Measurements from ENCODE around the gene PDE1C.

PDE1C gene

DNA sequence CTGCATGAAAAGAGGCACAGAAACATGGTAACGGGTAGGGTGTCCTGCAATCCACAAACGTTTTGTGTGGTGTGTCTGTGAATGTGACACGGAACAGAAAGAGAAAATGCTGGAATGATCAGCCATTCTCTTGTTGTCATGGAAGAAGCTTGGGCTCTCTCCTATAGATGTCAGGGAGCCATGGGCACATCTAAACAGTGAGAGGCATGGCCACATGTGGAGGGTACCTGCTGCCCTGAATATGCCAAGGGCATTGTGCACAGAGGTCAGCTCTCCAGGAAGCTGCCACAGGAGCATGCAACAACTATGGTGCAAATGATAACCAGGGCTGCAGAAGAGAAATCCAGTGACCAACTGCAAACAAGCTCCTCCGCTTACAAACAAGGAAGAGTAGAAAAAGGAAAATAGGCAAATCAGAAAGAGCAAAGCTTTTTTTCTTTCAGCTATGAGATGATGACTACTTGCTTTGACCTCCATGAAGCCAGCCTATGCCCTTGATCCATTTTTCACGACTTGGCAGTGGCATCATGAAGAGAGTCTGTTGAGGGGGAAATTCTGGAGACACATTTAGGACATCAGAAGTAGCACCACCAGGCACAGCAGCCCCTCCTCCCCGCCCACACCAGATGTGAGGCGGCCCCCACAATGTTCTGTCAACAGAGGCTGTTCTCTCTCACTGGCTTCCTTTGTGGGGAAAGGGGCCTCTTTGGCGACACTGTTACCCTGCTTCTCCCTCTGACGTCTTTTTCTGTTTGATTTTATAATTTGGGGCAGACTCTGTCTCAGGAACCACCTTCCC, 4.8 kb upstream of the PDE1C start:
- no peak for DNase-seq

DNA sequence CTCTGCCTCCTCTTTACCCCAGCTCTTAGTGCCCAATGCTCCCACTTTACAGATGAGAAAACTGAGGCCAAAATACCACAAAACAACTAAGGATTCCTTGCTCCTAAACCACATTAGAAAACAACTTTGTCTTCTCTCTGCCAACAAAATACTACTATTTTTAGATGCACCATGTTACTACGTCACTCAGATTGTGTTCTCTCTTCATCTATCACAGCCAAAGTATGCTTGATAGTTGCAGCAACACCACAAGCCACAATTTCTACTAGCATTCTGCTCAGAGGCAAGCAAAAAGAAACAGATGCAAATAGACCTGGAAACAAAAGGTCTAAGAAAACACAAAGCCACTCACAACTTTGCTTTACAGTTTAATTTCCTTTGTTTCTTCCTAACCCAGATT, 3.3 kb upstream of the PDE1C start:
- DNase-seq = no peak

DNA sequence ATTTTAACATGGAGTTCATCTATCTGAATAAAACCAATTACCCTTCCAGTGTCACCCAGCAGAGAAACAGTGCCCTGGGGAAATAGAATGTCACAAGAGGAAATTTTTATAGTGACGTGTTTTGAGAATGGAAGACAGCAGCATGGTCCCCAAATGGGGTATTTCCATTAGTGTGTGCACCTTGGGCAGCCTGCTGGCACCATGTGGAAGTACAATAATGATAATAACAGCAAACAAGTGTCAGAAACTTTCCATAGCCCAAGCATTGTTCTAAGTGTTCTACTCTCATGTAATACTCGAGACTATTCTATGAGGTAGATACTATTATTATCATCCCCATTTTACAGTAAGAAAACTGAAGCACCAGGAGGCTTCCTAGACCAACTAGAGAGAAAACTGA, 2.2 kb upstream of the PDE1C start:
- no peak for DNase-seq

DNA sequence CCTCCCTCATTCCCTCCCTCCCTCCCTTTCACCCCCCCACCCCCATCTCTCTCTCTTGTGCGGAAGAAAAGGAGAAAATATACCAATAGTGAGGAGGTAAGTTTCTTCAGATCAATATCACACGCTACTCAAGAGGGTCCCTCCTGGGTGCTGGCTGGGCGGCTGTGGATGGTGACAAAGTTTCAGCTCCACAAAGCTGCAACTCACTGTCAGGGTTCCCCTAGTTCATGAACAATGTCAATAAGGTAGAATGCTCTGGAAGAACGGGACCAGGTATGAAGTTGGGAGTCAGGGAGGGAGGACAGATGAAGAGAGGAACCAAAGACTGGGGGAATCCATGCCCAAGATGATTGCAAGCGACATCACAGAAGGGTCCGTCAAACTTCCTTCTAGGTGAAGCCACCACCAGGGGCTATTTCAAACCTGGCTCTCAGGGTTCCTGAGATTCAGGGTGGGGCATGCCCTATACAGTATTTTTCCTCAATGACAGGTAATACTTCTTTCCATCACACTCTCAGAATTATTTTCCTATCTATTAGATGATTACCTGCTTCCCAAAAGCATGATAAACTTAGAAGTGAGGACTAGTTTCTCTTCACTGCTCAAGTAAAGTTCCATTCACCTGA, 1.4 kb upstream of the PDE1C start:
- no peak for DNase-seq

DNA sequence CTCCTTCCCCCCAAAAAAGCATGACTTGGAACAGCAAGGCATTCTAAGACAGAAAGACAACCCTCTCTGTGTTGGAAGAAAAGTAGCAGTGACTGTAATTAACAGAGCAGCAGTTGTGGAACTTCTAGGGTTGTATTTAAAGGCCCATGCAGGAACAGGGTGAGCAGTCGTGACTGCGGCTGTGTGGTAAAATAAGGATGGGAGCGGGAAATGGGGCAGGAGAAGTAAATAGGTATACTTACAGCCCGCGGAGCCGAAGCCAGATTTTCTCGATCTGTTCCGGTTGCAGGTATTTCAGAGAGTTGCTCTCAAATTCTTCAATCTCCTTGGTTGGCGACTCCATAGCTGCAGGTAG, 179 bp downstream of the PDE1C start:
- no peak for DNase-seq

DNA sequence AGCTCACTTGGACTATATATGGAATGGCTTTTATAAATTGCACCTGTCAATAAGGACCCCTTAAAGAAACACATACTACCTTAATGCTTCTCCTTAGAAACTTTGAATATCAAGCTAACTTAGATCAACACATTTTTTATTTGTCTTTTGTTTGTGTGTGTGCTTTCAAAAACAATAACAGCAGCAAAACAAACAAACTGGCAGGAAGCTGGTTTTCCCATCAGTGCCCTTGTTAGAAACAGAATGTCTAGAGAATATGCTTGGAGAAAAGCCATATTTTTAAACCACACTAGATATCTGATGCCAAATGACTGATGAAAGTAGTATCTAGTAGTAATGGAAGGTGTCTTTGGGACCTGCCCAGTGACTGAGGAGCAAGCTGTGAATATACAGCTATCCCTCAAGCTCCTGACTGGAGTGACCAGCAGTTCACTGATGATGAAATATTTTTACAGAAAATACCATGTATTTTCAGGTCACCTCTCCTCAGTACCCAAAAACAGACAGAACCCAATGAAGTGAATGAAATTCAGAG, 1.0 kb downstream of the PDE1C start:
- no peak for DNase-seq

DNA sequence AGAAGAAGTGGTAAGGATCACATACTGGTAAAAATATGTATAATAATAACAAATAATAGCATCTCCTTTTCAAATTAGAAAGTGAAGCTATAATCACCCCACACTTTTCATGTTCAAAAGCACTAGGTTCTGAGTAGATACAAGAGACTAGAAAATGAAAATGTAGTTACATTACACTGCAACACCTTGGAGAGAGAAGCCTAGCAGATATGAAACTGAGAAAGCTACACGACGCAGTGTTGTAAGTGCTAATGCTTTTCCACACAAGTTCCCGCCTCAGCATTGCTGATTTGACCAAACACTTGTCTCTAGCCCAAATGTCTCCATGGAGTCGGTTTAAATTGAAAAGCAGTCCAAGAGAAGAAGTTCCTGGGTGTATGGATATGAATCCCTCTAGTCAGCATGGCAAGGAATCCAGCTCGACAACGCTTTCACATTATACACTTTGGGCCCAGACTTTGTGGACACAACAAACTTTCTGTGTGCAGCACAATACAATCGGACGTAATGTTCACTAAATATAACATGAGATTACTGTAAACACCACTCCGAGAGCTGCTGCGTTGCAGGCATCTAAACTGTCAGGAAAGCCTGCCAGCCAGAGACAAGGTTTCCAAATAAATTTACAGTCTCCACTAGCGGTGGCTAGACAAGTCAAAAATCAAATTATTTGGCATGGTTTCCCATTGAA, 1.7 kb downstream of the PDE1C start:
- no peak for DNase-seq

DNA sequence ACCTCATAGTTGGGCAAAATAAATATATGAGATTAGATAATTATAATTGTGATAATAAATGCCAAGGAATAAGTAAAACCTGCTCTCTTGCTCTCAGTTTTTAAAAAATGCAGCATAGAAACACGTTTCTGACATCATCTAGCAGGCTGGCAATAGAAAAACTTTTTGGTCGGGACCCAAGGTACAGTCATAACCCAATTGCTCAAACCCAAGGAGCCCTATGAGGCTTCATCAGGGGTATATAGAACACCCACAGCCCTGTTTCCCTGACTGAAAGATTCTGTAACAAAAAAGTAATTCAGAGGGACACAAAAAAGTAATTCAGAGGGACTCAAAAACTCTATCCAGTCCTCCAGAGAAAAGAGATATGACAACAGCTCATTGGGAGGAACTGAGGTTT, 3.8 kb downstream of the PDE1C start:
- DNase-seq = no peak

DNA sequence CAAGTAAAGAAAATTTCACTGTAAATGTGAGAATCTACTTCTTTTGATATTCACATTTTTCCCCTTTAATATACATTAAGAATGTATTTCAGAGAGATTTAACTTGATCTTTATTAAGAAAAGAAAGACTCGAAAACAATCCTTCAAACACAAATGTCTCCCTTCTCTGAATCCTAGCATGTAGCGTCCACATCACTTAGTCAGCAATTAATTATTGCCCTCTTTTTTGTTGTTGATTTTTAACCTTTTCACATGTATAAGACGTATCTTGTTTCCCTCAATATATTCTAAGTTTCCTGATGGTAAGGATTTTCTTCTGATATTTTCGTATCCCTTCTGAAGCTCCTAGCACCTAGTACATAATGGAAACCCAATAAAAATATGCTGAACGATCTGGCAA, 6.6 kb downstream of the PDE1C start:
- DNase-seq = no peak

DNA sequence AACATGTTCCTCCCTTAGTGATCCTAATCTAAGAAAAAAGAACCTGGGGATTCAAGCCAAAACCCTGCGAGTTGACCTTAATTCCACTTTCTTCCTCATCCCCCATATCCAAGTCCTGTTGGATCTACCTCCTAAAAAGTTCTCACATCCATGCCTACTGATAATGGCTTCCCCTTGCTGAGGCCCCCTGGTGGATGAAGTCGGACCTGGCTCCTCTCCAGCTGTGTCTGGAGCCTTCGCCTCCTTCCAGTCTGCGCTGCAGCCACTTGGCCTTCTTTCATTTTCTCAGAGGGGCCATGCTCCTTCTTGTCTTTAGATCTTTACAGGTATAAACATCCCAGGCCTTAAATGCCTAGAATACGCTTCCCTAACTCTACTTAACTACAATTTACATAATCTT, 8.1 kb downstream of the PDE1C start:
- DNase-seq = no peak

DNA sequence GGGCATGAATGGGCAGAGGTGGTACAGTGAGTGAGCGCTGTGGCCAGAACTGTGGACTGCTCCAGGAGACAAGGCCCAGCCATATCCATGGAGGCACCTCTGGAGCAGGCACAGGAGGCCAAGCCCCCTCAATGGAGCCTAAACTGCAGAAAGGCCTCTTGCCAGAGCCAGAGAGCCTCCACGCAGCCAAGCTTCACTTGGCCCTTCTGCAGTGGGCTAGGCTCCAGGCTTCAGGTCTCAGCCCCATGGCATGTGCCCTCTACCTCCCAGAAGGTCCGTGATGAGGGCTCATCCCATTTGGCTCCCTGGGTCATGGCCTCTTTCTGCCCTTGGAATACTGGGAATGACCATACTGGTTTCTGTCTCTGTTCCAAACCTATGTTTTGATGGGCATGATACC, 8.9 kb downstream of the PDE1C start:
- DNase-seq = no peak

DNA sequence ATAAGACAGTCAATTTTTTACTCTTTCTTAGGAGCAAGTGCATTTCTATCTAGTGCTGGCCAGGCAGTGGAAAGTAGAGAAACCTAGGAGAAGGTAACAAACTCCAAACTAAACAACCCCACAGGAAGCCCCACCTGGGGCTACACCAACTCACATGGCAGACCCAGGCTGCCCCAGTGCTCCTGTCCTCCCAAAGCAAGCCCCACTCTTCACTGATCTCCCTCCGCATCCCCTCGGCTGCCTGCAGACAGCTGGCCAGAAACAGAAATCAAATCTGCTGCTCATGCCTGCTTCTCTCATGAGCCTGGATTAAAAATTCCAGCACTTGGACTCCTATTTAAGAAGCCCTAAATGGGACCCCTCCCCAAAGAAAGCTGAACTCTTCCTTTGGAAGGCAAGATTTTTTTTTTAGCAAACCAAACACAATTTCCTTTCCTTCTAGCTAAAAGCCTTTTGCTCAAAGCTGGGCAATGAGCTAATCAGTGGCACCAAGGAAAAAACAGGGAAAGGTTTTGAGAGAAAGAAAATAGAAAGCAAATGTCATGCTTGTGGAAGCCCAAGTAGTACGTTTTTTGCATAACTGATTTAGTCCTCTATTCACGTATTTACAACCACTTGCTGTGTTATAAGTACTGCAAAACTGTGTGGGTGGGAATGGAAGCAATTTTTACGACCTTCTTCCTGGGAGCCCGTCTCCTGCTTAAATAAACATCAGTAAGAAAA, 10.8 kb downstream of the PDE1C start:
- DNase-seq = no peak

DNA sequence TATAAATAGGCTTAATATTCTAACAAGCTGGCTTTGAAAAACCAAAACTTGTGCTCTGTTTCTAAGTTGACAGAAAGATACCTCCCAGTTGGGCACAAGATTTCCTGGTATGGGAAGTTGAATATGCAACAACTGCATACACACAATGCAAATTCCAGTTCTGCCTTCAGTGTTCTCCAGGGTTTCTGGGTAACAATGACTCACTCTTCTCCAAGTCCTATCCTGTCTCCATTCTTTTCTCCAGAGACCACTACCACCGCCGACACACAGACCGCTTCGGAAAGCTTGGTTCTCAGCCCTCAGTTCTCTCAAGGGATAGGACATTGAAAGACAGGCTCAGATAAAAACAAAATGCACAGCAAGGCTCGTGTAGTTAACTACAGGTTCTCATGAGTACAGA, 12.2 kb downstream of the PDE1C start:
- no peak for DNase-seq

DNA sequence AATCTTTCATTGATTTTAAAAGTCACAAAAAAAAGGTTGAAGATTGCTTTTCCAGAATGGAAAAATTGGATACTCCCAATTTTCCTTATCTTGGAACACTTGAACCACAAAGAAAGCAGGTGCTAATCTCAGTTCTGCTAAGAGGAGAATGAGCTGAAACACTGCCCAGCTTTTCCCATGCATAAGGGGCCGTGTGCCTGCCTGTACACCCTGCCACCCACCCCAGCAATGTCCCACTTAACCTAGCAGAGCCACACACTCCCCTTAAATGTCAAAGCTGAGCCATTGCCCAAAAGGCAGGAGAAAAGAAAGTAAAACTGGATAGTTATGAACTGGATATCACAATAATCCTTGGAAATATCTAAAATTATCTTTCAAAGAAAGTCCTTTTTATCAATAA, 13.4 kb downstream of the PDE1C start:
- DNase-seq = no peak

DNA sequence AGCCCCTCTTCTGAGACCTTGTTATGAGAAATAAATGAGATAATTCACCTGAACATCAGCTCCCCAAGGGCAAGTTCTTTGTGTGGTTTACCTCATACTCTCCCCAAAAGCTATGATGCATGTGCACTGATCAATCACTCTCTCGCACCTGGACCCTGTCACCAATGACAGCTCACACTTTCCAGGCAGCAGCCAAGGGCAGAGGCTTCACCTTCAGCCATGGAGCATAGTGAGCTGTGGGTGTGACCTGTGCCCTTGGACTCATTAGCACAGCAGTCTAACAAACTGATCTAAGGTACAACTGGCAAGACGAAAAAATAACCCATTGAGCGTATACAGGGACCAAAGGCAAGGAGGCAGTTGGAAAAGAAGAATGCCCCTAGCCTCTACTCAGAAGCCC, 17.0 kb downstream of the PDE1C start:
- no peak for DNase-seq

DNA sequence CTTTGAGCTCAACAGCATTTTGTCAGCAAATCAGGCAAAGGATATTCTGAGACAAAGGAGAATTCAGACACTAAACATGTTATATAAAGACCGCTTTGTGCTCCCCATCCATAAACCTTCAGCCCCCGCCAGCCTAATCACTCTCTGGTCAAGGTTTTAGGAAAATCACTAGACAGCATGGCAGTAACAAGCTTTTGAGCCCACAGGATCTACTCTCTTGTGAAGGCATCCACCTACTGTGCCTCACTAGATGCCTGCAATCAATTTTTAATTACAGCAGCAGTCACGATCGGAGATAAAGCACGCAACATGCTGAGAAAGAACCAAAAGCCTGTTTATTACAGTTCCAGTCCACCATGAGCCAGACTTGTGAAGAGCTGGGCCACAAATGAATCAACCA, 19.1 kb downstream of the PDE1C start:
- no peak for DNase-seq

DNA sequence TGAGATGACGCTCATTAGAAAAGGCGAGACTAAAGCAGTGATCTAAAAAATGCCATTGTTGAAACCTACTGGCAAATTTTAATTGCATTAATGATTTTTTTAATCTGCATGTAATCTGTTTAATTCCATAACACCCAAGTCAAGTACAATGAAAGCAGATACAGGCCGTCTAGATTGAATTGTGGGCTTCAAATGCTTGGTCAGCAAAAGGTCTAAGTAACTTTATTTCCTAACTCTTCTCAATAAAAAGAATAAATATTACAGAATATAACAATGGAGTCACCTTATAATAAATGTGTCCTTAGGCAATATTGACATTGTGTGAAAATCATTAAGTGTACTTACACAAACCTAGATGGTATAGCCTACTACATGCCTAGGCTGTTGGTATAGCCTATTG, 20.6 kb downstream of the PDE1C start:
- no peak for DNase-seq

DNA sequence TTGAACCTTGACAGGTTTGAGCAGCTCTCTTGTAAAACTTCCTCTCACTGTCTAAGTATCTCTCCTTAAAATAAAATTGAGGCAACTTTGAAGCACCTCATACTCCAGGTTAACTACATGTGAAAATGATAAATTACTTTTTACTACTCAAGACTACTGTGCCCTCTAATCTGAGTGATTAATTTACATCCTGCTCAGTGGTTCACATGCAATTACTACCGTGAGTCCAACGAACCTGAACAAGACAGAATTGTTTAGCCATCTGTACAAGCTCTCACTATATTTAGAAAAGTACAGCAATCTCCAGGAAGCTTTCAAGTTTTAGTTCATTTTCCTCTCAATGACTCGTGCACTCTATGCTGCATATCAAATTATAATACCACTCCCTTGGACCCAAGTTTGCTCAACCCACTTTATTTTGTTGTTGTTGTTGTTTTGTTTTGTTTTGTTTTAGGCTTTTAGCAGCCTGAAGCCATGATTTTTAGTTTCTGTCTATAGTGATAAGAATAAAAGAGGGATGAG, 21.2 kb downstream of the PDE1C start:
- no peak for DNase-seq

DNA sequence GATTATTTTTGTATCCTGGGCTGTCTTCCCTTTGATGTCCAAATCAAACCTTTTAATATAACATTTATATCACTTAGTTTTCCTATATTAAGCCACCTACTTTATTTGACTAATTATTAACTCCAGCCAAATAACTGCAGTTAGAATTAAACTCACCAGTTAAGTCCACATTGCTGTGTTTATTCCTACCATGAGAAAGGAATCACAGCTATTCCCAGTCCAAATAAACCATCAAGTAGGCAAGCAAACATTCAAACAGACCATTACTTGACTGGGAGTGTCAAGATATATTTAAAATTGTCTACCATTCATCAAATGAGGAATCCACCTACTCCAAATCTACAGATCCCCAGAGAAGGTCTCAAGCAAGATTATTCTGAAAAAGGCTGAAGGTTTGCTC, 22.4 kb downstream of the PDE1C start:
- DNase-seq = no peak

DNA sequence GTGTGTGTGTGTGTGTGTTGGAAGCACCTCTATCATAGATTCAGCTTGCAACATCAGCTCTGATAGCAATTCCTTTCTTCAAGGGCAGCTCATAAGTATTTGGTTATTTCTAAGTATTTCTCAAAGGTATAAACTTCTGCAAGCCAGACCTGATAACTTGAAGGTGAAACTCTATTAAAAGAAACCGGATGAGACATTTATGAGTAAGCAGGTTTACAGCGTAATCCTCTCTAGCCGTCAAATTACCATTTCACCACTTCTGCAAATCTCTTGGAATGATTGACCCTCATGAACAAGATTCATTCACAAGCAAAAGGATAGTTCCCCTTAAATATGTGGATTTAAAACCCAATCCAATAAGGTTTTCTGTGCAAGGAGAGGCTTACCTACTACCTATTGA, 23.1 kb downstream of the PDE1C start:
- DNase-seq = no peak

DNA sequence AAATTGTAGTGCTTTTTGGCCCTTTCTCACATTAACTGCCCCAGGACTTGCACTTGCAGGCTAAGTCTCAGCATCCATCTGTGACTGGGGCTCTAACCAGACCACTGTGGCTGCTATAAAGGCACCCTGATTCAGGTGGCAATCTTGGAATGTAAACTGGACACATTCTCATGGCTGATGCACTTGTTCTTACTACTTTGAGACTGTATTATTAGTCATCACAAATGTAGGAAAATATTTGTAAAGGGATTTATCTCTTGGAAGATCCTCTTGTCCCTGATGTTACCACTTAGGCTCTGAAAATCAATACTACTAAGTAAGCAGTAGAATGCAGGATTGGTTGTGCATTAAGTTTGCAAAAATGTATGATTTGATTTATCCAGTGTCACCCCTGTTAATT, 25.0 kb downstream of the PDE1C start:
- no peak for DNase-seq

DNA sequence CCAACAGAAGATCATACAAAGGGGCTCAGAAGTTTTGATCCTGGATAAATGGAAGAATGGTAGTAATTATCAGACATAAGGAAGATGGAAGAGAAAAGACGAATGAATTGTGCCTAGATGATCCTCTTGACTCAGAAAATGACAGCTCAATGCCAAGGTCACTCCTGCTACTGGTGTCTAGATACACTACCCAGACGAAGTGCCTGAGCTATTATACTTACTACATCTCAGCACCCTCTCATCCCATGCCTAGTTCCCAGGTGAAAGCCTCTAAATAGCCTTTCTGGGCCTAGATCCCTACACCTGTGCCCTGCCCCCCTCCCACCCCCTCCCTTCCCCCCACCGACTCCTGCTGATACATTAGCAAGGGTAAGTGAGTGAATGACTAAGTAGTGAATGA, 25.5 kb downstream of the PDE1C start:
- DNase-seq = no peak

DNA sequence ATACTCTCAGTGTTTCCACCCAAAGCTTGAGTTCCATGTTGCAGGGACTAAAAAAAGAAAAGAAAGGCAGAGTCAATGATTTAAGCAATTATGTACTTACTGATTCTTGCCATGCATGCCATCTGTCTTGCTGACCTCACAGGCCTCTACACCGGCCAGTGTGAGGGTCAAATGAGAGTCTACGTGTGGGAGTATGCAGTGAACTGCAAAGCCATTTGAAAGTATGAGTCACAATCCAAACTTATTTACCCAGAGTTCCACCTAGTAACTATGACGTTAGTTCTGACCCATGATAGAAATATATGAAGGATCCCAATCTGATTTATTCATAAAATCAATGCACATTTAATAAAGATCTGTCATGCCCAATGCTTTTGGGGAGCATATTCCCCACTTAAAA, 26.5 kb downstream of the PDE1C start:
- no peak for DNase-seq
